OCI-LY3 (cell line): ENCODE data around the gene JAKMIP1.

Source experiments
- CTCF ChIP-seq: fragments of 200-600, 300-600 bp; sonication (generic); IDR thresholded peaks from 2 replicates; pipeline ENCODE4 v1.5.1; 2014; ENCODE audit warnings: antibody characterized with exemption, low read length, low read depth
- EZH2phosphoT487 ChIP-seq: fragments of 200-600 bp; shearing (Covaris generic); IDR thresholded peaks from 2 replicates; pipeline ENCODE4 v1.6.1; 2018; ENCODE audit warnings: antibody characterized with exemption, mixed run types, low read depth

GRCh38 chr4:6155996-6156750 lies 44.2 kb downstream of the JAKMIP1 start:
- TF ChIP-seq CTCF: no peak
- TF ChIP-seq EZH2phosphoT487: no peak
